ENCODE measurements around the gene INKA2. TPM values are rescaled to one million over a fixed set of nuclear protein-coding genes. Genes with fewer than 3 reads are reported as not detected.
A peak's percentile ranks its signal among the peaks of the same experiment; 100 is the strongest.

Gene INKA2
- total and polyA plus RNA-seq, 10 of the 15 experiments (the other 5 are each of a cell fraction or from before 2014, with no cell fraction given): 0.38 to 5.1 (median 1.3) TPM; not detected in 1

GRCh38 chr1:111747947-111748346, 8.8 kb upstream of the INKA2 start (continued):
- no peak for TF ChIP-seq FOXK2 (IDR thresholded peaks at IDR 0.05)
- no peak for TF ChIP-seq STAT1 (conservative IDR thresholded peaks at IDR 0.05)

DNA sequence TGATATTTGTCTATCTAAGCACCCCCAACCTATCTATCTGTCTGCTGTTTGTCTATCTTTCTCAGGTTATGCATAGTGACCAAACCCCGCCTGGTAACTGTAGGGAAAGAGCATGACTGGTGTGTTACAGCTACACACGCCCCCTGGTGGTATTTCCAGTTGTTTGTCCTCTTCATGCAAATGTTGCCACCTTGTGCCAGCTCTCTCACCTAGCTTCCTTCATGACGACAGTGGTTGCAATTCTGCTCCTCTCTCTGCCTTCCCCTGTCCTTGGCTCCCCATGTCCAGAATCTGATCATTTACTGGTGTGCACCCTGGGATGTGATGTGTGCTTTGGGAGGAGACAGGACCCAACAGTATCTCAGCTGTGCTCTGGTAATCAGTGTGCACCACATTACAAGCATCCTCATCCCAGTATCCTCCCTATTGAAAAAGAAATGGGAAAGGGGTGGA, 8.1 kb upstream of the INKA2 start:
- no peak overlapping the region for H3K9ac ChIP-seq (ENCODE audit: control insufficient read depth, insufficient read depth, low read length)
- ATAC-seq (peak; percentile 94), FAIRE-seq (peak; percentile 92), DNase-seq (ENCODE audit: low read depth, low spot score) (no peak)
- no TSS peak for BruUV-seq (replicated peaks)
- ChIA-PET SMC1A (ENCODE audit: uncharacterized antibody, unreplicated experiment) (interaction anchor here (0.6 to 12.9 kb wide), 16 partner anchors 9 to 300 kb away, joined by 3 to 123 read pairs (median 4); partner anchors contain the start of gene INKA2), CTCF (interaction anchor here (0.6 to 12.7 kb wide), 40 partner anchors 9 to 412 kb away, joined by 3 to 135 read pairs (median 4); partner anchors contain the start of genes DDX20 and INKA2), RAD21 (ENCODE audit: unreplicated experiment) (interaction anchor here (0.7 to 6.7 kb wide), 11 partner anchors 9 to 717 kb away, joined by 3 to 51 read pairs (median 4); no protein-coding TSS in a partner anchor), POLR2A (interaction anchor here (1.2 to 1.4 kb wide), 3 partner anchors 8 to 239 kb away, joined by 3 to 8 read pairs (median 5); partner anchors contain the start of gene INKA2)
- no peaks in the 10 kb centered on the region for H4K20me1 ChIP-seq (ENCODE audit: control insufficient read depth, insufficient read depth)
- peaks cover 0 to 1% of the 10 kb centered on the region in 2 experiments; a peak in 1 of 4 replicates for H3K27me3 ChIP-seq (replicated peaks in 1 of 2; ENCODE audit: control insufficient read depth in 2 of 2, insufficient read depth in 2 of 2, low read length in 1 of 2)
- no peak overlapping the region for H2AFZ ChIP-seq (ENCODE audit: control insufficient read depth, low read depth, low read length)
- H3K79me2 ChIP-seq (ENCODE audit: control insufficient read depth, insufficient read depth, low read length): no peaks in the 10 kb centered on the region
- H3K4me3 ChIP-seq: no peak overlapping the region
- in situ Hi-C loops (cut with MboI) (loop anchor here (5.0 kb wide), 1 partner anchor 265 kb away; no protein-coding TSS in a partner anchor), intact Hi-C loops (cut with micrococcal nuclease; ENCODE audit: unreplicated experiment) (loop anchor here (1.0 to 2.0 kb wide), 3 partner anchors 33 to 266 kb away; no protein-coding TSS in a partner anchor)
- H3K4me1 ChIP-seq (ENCODE audit: control insufficient read depth, insufficient read depth, low read length): no peaks in the 10 kb centered on the region; the same call in 1 of the 2 replicates
- WGBS (ENCODE audit: insufficient coverage, insufficient replicate concordance, low lambda C conversion rate, missing lambda C conversion rate): 2% methylated on average over 3 of the region's 3 CpGs
- H3K4me2 ChIP-seq (ENCODE audit: control insufficient read depth, insufficient read depth): no peak overlapping the region
- no peak overlapping the region for H3K27ac ChIP-seq (ENCODE audit: control insufficient read depth, insufficient read depth)
- H3K36me3 ChIP-seq (ENCODE audit: control insufficient read depth in 2 of 2, insufficient read depth in 2 of 2, low read length in 1 of 2): no peaks in the 10 kb centered on the region
- H3K9me3 ChIP-seq (replicated peaks; ENCODE audit: control insufficient read depth, insufficient read depth, low read length): no peaks in the 10 kb centered on the region
- TF ChIP-seq, protein P1, sequence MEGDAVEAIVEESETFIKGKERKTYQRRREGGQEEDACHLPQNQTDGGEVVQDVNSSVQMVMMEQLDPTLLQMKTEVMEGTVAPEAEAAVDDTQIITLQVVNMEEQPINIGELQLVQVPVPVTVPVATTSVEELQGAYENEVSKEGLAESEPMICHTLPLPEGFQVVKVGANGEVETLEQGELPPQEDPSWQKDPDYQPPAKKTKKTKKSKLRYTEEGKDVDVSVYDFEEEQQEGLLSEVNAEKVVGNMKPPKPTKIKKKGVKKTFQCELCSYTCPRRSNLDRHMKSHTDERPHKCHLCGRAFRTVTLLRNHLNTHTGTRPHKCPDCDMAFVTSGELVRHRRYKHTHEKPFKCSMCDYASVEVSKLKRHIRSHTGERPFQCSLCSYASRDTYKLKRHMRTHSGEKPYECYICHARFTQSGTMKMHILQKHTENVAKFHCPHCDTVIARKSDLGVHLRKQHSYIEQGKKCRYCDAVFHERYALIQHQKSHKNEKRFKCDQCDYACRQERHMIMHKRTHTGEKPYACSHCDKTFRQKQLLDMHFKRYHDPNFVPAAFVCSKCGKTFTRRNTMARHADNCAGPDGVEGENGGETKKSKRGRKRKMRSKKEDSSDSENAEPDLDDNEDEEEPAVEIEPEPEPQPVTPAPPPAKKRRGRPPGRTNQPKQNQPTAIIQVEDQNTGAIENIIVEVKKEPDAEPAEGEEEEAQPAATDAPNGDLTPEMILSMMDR (IDR thresholded peaks at IDR 0.05 in 2 of 3, conservative IDR thresholded peaks at IDR 0.05 in 1 of 3; ENCODE audit: control insufficient read depth in 2 of 3, extremely low read depth in 1 of 3, insufficient read depth in 1 of 3, low read depth in 3 of 3, low read length in 3 of 3): peak; percentile 63 to 88 (median 65)
- TF ChIP-seq RB1 (IDR thresholded peaks at IDR 0.05; ENCODE audit: borderline replicate concordance) (peak; percentile 63; the same call in 1 of the 2 replicates), EGR1 (IDR thresholded peaks at IDR 0.05; ENCODE audit: borderline replicate concordance in 1 of 2, low read depth in 2 of 2, low read length in 2 of 2) (no peak), POU2F2 (IDR thresholded peaks at IDR 0.05; ENCODE audit: borderline replicate concordance, low read depth, low read length) (peak; percentile 79; the same call in 1 of the 3 replicates), IRF4 (IDR thresholded peaks at IDR 0.05; ENCODE audit: low read depth, low read length) (peak; percentile 25; the same call in 1 of the 2 replicates), GATAD2B (conservative IDR thresholded peaks at IDR 0.05; ENCODE audit: low read depth) (no peak), SMC3 (IDR thresholded peaks at IDR 0.05; ENCODE audit: borderline replicate concordance, low read length) (peak; percentile 75), BMI1 (IDR thresholded peaks at IDR 0.05; ENCODE audit: borderline replicate concordance) (no peak), YY1 (IDR thresholded peaks at IDR 0.05; ENCODE audit: low read depth, low read length) (peak; percentile 71; the same call in 1 of the 2 replicates), SMARCA5 (IDR thresholded peaks at IDR 0.05) (peak; percentile 100), NBN (IDR thresholded peaks at IDR 0.05) (0 out of 2 replicates have a peak, but pooled peaks have one; percentile 52)
- TF ChIP-seq, protein P2, sequence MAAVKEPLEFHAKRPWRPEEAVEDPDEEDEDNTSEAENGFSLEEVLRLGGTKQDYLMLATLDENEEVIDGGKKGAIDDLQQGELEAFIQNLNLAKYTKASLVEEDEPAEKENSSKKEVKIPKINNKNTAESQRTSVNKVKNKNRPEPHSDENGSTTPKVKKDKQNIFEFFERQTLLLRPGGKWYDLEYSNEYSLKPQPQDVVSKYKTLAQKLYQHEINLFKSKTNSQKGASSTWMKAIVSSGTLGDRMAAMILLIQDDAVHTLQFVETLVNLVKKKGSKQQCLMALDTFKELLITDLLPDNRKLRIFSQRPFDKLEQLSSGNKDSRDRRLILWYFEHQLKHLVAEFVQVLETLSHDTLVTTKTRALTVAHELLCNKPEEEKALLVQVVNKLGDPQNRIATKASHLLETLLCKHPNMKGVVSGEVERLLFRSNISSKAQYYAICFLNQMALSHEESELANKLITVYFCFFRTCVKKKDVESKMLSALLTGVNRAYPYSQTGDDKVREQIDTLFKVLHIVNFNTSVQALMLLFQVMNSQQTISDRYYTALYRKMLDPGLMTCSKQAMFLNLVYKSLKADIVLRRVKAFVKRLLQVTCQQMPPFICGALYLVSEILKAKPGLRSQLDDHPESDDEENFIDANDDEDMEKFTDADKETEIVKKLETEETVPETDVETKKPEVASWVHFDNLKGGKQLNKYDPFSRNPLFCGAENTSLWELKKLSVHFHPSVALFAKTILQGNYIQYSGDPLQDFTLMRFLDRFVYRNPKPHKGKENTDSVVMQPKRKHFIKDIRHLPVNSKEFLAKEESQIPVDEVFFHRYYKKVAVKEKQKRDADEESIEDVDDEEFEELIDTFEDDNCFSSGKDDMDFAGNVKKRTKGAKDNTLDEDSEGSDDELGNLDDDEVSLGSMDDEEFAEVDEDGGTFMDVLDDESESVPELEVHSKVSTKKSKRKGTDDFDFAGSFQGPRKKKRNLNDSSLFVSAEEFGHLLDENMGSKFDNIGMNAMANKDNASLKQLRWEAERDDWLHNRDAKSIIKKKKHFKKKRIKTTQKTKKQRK (IDR thresholded peaks at IDR 0.05; ENCODE audit: low read depth, low read length): peak; percentile 64
- TF ChIP-seq, protein P3, sequence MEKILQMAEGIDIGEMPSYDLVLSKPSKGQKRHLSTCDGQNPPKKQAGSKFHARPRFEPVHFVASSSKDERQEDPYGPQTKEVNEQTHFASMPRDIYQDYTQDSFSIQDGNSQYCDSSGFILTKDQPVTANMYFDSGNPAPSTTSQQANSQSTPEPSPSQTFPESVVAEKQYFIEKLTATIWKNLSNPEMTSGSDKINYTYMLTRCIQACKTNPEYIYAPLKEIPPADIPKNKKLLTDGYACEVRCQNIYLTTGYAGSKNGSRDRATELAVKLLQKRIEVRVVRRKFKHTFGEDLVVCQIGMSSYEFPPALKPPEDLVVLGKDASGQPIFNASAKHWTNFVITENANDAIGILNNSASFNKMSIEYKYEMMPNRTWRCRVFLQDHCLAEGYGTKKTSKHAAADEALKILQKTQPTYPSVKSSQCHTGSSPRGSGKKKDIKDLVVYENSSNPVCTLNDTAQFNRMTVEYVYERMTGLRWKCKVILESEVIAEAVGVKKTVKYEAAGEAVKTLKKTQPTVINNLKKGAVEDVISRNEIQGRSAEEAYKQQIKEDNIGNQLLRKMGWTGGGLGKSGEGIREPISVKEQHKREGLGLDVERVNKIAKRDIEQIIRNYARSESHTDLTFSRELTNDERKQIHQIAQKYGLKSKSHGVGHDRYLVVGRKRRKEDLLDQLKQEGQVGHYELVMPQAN (conservative IDR thresholded peaks at IDR 0.05): no peak
